ENCODE results near the gene NAGK.
A peak's percentile ranks its signal among the peaks of the same experiment; 100 is the strongest.
"Not testable (repeated sequence)": the region's sequence is repeated elsewhere in the genome, so short reads cannot be mapped to it uniquely, and the experiment has no call there.

NAGK gene

DNA sequence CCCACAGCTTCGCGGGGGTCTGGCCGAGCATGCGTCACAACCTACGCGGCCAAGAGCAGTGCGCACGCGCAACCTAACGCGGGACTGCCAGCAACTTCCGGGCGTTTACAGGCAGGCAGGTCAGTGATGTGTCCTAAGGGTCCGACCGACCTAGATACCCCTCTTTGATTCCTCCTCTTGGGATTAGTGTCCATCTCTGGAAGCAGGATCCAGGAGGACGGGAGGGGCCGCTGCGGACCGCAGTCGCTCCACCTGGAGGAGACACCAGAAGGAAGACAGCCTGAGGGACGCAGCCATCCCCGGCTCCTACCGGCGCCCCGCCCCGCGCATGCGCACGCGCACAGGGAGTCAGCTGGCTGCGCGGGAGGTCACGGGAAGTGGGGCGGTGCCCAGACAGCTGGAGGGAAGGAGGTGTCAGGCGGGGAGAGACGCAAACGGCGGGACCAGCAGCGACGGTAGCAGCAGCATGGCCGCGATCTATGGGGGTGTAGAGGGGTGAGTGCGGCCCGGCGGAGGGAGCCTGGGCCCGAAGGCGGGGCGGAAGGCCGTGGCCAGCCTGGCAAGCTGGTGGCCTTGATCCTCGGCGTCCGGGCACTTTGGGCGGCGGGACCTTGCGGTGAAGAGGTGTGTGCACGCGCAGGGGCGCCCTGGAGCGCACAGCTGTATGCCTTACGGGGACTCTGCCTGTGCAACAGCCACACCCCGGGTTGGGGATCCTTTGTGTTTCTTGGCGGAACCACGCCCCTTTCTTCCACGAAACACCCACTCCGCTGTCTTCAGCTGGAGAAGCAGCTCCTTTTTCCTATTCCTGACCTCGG lies at the start of gene NAGK:
TSS of gene NAGK (plus strand) at position 431 of the 818 bp plus-strand sequence. CDS start at position 467, 36 bp downstream.
- DNase-seq (ENCODE audit: low read depth): peak; percentile 66
- TF ChIP-seq, protein P1, sequence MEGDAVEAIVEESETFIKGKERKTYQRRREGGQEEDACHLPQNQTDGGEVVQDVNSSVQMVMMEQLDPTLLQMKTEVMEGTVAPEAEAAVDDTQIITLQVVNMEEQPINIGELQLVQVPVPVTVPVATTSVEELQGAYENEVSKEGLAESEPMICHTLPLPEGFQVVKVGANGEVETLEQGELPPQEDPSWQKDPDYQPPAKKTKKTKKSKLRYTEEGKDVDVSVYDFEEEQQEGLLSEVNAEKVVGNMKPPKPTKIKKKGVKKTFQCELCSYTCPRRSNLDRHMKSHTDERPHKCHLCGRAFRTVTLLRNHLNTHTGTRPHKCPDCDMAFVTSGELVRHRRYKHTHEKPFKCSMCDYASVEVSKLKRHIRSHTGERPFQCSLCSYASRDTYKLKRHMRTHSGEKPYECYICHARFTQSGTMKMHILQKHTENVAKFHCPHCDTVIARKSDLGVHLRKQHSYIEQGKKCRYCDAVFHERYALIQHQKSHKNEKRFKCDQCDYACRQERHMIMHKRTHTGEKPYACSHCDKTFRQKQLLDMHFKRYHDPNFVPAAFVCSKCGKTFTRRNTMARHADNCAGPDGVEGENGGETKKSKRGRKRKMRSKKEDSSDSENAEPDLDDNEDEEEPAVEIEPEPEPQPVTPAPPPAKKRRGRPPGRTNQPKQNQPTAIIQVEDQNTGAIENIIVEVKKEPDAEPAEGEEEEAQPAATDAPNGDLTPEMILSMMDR (conservative IDR thresholded peaks at IDR 0.05; ENCODE audit: low read depth, low read length): no peak
- H3K4me3 ChIP-seq (ENCODE audit: low read length): peak within 1 kb of the TSS; percentile 93

GRCh38 chr2:71019989-71020388 lies 48.5 kb upstream of the NAGK start:
- not testable (repeated sequence) for H3K4me3 ChIP-seq (ENCODE audit: low read length); DNase-seq (ENCODE audit: low read depth)

DNA sequence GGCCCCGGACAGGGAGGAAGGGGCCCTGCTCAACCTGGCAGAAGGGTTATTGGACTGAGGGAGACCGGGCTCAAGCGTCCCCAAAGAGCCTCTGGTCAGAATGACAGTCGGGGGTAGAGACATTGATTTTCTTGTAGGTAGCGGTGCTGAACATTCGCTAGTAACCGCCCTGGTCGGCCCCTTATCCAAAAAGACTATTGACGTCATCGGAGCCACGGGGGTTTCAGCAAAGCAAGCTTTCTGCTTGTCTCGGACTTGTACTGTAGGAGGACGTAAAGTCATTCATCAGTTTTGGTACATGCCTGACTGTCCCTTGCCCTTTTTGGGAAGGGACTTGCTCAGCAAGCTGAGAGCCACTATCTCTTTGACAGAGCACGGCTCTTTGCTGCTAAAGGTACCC lies 47.1 kb upstream of the NAGK start:
- not testable (repeated sequence) for DNase-seq (ENCODE audit: low read depth); H3K4me3 ChIP-seq (ENCODE audit: low read length)

DNA sequence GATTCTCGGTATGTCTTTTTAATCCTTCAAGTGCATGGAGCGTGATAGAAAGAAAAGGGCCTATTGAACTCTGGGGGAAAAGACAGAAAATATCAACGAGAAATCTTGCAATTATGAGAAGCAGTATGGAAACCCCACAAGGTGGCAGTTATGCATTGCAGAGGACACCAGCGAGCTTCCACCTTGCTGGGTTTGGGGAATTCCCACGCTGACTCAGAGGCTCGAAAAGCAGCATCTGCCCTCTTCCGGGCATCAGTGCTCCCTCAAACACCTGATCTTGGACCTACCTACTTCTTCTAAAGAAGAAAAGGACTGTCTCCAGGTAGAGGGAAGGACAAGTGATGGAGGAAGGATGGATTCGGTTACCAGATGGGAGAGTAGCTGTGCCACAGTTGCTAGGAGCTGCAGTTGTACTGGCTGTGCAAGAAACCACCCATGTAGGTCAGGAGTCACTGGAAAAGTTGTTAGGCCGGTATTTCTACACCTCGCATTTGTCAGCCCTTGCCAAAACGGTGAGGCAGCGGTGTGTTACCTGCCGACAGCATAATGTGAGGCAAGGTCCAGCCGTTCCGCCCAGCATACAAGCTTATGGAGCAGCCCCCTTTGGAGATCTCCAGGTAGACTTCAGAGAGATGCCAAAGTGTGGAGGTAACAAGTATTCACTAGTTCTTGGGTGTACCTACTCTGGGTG lies 44.8 kb upstream of the NAGK start:
- not testable (repeated sequence) for H3K4me3 ChIP-seq (ENCODE audit: low read length); DNase-seq (ENCODE audit: low read depth)

- H3K4me3 ChIP-seq (ENCODE audit: low read length); DNase-seq (ENCODE audit: low read depth): not testable (repeated sequence)
Measured at GRCh38 chr2:71036296-71036695, 32.2 kb upstream of the NAGK start.

DNA sequence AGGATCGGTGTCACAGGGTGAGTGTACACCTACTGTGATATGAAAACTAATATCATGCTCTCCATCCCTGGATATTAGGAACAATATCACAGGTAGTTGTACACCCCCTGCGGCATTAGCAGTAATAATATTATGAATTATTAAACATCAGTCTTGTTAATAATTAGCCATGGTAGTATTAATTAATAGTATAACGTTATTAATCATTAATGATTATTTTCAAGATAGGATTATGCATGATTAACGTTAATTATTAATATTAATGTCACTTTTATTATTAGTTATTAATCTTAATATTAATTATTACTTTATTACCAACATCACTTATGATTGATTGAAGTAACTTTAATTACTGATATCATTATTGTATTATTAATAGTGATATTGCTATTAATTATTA lies 26.2 kb upstream of the NAGK start:
- no peak for DNase-seq (ENCODE audit: low read depth)
- H3K4me3 ChIP-seq (ENCODE audit: low read length): no peak overlapping the region
- TF ChIP-seq, protein P1 (conservative IDR thresholded peaks at IDR 0.05; ENCODE audit: low read depth, low read length): no peak

- DNase-seq (ENCODE audit: low read depth): no peak
- TF ChIP-seq, protein P1 (conservative IDR thresholded peaks at IDR 0.05; ENCODE audit: low read depth, low read length): no peak
- no peak overlapping the region for H3K4me3 ChIP-seq (ENCODE audit: low read length)
Measured at GRCh38 chr2:71043531-71044407, 24.7 kb upstream of the NAGK start.

DNA sequence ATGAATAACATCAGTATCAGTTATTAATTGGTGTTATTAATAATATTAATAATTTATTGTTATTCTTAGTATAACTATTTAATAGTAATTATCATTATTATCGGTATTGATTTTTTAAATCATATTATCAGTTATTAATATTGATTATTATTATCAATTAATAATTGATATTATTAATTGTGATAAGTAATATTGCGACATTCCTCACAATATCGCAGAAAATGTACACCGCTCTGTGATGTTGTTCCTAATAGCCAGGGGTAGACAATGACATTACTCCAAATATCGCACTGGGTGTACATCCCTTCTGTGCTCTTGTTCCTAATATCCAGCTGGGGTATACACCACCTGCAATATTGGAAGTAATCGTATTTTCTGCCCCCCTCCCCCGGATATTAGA lies 23.3 kb upstream of the NAGK start:
- TF ChIP-seq, protein P1 (conservative IDR thresholded peaks at IDR 0.05; ENCODE audit: low read depth, low read length): no peak
- DNase-seq (ENCODE audit: low read depth): no peak
- H3K4me3 ChIP-seq (ENCODE audit: low read length): no peak overlapping the region
